GM21367 (cell line): ENCODE data around the gene ENOSF1.

Experiments used
- ATAC-seq: cut with Tn5 transposase; IDR thresholded peaks from one replicate; pipeline ENCODE4 v1.9.1; 2021; ENCODE audit not compliant: unreplicated experiment

ENOSF1 gene

DNA sequence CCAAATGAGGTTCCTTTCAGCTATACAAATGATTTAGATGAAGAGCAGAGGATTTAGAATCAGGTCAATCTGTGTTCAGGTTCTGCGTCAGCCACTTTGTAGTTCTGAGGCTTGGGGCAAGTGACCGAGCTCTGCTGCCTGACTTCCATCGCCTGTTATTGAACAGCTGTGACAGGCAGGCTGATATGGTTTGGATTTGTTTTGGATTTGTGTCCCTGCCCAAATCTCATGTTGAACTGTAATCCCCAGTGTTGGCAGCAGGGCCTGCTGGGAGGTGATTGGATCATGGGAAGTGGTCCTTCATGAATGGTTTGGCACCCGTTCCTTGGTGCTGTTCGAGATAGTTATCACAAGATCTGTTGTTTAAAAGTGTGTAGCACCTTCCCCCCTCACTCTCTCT lies 36.4 kb downstream of the ENOSF1 start:
- ATAC-seq: no peak

DNA sequence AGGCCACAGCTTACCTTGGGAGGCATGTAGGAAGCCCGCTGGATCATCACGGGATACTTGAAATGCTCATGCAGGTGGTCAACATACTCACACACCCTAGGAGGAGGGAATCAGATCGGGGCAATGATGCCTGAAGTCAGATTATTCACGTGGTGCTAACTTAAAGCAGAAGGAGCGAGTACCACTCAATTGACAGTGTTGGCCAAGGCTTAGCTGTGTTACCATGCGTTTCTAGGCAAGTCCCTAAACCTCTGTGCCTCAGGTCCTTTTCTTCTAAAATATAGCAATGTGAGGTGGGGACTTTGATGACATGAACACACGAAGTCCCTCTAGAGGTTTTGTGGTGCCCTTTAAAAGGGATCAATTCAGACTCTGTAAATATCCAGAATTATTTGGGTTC lies 37.1 kb downstream of the ENOSF1 start:
- no peak for ATAC-seq

DNA sequence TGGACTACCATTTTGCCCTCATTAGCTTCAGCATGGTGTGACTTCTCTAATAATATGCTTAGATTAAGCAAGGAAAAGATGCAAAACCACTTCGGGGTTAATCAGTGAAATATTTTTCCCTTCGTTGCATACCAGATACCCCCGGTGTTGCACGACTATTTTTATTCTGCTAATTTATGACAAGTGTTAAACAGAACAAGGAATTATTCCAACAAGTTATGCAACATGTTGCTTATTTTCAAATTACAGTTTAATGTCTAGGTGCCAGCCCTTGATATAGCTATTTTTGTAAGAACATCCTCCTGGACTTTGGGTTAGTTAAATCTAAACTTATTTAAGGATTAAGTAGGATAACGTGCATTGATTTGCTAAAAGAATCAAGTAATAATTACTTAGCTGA lies 38.7 kb downstream of the ENOSF1 start:
- ATAC-seq: no peak

DNA sequence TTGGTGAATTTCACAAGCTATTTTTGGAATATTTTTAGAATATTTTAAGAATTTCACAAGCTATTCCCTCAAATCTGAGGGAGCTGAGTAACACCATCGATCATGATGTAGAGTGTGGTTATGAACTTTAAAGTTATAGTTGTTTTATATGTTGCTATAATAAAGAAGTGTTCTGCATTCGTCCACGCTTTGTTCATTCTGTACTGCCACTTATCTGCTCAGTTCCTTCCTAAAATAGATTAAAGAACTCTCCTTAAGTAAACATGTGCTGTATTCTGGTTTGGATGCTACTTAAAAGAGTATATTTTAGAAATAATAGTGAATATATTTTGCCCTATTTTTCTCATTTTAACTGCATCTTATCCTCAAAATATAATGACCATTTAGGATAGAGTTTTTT lies 39.1 kb downstream of the ENOSF1 start:
- ATAC-seq: no peak

DNA sequence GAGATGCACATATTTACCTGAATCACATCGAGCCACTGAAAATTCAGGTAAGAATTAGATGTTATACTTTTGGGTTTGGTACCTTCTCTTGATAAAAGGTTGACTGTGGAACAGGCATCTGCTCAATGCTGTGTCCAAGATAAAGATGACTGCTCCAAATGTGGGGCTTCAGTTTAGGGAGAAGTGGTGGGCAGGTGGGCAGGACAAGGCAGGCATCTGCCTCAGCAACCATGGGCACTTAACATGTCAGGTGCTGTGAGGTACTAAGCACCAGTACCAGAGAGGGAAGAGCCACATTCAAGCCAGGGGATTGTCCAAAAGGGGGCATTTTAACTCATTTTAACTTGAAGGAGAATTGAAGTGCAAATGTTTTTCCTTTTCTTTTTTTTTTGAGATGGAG lies 41.0 kb downstream of the ENOSF1 start:
- ATAC-seq: no peak

DNA sequence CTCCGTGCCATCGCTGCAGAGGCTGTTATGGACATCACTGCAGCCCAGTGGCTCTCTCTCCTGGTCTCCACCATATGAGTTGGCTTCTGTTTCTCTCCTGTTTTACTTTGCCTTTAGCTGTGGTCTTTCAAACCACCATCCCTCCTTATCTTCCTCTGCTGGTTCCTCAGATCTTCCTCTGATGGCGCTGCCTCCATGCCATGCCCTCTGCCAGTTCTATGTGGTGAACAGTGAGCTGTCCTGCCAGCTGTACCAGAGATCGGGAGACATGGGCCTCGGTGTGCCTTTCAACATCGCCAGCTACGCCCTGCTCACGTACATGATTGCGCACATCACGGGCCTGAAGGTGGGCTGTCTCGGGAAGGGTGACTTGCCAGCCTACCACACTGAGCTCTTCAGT lies 41.9 kb downstream of the ENOSF1 start:
- ATAC-seq: no peak

DNA sequence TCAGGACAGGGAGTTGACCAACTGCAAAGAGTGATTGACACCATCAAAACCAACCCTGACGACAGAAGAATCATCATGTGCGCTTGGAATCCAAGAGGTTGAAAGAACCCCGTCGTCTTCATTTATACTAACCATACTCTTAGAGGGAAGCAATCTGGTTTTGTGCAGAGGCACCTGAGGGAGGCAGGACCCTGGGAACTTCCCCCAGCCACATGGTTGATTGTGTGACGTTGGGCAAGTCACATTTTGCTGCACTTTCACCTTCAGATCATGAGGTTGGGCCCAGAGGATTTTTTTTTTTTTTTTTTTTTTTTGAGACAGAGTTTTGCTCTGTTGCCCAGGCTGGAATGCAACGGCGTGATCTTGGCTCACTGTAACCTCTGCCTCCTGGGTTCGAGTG lies 43.4 kb downstream of the ENOSF1 start:
- ATAC-seq: no peak

DNA sequence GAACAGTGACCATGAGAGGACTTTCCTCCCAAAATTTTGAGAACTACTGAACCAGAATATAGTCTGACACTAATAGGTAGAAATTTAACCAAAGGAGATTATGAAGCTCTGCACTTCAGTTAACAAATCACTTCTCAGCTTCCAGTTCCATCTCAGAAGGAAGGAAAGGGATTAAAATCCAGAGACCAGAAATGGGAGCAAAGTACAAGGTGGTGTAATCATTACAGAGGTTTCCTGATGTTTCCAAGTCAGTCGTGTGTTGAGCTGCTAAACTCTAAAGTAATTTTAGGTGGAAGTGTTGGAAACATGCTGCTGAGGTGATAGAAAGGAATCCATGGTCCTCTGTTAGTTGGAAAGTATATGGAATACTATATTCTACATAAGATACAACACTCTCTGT lies 44.2 kb downstream of the ENOSF1 start:
- no peak for ATAC-seq

DNA sequence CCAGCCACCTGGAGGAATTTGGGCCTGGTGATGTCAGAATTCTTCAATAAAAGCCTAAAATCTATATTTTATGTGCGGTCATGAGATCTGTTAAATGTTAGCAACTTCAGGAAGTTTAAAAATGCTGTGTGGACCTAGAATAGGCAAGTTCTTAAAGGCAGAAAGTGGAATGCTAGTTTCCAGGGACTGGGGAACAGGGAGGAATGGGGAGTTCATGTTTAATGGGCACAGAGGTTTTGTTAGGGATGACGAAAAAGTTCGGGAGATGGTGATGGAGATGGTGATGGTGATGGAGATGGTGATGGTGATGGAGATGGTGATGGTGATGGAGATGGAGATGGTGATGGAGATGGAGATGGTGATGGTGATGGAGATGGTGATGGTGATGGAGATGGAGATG lies 45.8 kb downstream of the ENOSF1 start:
- ATAC-seq: no peak

DNA sequence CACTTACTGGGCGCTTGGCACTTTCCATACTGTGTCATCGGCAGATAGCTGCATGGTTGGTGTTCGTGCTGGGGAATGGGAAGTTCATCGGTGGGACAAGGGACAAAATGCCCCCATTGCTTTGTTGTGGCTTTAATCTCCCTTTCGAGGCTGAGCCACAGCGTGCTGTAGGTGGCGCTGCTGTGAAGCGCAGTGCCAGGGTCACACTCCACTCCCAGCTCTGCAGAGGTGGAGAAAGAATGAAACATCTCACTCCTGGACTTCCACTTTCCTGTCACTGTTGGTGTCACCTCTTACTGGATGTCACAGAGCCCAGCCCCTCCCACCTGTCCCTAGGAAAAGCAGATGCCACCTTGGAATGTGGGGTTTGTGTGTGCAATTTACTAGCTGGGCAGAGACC lies 46.3 kb downstream of the ENOSF1 start:
- no peak for ATAC-seq

DNA sequence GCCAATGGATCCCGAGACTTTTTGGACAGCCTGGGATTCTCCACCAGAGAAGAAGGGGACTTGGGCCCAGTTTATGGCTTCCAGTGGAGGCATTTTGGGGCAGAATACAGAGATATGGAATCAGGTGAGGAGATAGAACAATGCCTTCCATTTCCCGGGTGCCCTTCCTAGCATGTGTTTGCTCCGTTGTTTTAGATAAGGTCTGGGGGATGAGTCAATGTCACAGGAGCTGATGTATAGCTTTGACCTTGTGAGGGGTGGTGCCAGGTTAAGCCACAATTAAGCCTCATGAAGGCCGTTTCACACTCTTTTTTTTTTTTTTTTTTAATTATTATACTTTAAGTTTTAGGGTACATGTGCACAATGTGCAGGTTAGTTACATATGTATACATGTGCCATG lies 50.2 kb downstream of the ENOSF1 start:
- ATAC-seq: no peak

DNA sequence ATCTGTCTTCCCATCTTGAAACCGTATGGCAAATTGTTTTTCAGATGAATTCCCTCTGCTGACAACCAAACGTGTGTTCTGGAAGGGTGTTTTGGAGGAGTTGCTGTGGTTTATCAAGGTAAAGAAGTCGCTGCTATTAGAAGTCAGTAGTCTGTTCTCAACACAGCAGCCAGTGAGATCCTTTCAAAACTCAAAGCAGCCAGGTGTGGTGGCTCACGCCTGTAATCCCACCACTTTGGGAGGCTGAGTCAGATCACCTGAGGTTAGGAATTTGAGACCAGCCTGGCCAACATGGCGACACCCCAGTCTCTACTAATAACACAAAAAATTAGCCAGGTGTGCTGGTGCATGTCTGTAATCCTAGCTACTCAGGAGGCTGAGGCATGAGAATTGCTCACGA lies 52.8 kb downstream of the ENOSF1 start:
- ATAC-seq: no peak

DNA sequence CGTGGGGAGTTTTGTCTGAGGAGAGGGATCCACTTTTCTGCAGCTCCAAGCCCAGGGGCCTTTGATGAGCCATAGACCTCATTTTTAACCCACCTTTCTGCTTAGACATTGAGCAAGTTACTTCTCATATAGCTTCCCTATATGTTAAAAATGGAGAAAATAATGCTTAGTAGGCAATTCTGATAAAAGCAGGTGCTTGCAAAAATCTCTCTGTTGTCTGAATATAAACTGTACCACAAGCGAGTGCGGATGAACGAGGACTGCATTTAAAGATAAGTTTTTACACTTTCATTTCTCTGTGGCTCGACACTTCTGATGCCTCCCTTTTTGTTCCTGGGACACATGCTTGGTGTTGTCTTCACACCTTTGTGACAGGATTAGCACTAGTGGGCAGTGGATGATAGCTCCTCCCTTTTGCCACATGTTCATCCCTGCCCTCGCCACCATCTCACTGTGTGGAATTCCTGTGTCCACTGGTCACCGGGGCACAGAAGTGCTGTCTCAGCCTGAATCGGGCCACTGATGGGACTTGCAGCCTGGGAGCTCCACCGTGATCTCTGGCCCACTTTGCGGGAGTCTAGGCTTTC lies 53.4 kb downstream of the ENOSF1 start:
- no peak for ATAC-seq

DNA sequence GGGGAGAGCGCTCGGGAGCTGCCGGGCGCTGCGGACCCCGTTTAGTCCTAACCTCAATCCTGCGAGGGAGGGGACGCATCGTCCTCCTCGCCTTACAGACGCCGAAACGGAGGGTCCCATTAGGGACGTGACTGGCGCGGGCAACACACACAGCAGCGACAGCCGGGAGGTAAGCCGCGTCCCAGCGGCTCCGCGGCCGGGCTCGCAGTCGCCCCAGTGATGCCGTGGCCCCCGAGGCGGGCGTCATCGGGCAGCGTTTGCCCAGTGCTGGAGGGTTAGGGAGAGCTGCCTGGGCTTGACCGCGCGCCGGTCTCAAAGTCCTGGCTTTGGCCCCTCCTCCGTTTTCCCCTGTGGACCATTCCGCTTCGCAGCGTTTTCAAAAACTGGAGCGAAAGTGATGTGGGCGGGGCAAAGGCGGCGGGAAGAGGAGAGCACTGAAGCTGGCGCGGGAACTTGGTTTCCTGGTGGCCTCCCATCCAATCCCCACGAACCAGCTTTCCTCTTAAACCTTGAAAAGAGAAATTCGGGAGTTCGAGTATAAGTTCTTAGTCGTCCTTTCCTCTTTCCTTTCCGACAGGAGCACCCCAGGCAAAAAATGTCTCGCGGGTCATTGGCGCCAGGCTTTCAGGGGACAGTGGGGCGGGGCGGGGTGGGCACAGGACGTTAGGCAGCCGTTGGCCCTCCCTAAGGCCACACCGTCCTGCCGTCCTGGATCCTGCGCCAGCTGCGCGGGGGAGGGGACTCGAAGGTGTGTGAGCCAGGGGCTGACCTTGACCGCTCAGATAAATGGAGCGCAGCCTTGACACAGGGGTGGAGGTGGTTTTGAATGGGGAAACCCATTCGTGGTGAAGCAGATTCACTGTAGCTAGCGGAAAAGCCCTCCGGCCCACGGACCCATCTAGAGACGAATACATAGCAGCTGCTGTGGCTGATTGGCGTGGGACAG lies 54.2 kb downstream of the ENOSF1 start:
- ATAC-seq: peak; percentile 51

DNA sequence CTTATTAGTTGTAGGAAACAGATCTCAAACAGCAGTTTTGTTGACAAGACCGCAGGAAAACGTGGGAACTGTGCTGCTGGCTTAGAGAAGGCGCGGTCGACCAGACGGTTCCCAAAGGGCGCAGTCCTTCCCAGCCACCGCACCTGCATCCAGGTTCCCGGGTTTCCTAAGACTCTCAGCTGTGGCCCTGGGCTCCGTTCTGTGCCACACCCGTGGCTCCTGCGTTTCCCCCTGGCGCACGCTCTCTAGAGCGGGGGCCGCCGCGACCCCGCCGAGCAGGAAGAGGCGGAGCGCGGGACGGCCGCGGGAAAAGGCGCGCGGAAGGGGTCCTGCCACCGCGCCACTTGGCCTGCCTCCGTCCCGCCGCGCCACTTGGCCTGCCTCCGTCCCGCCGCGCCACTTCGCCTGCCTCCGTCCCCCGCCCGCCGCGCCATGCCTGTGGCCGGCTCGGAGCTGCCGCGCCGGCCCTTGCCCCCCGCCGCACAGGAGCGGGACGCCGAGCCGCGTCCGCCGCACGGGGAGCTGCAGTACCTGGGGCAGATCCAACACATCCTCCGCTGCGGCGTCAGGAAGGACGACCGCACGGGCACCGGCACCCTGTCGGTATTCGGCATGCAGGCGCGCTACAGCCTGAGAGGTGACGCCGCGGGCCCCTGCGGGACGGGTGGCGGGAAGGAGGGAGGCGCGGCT lies 55.0 kb downstream of the ENOSF1 start, which contains the start of gene TYMS:
TYMS (plus strand) TSS at position 343 of the 690 bp plus-strand sequence; CDS start at position 433, 90 bp downstream.
- ATAC-seq: peak; percentile 40

DNA sequence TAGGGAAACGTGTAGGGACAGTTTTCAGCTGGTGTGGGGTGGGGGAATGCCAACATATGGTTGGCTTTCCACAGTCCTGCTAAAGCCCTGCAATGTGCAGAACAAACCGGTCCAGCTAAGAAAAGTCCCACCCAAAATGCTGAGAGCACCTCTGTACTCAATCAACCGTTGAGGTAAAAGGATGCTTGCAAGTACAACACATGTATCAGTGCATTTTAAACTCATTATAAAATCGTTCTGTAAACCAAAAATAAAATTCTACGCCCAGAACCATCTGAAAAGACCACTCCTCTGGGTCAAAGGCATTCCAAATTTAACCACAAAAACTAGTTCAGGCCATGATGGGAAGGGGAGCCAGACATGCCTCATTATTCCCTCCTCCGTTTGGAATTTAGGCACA lies 57.0 kb downstream of the ENOSF1 start:
- no peak for ATAC-seq

DNA sequence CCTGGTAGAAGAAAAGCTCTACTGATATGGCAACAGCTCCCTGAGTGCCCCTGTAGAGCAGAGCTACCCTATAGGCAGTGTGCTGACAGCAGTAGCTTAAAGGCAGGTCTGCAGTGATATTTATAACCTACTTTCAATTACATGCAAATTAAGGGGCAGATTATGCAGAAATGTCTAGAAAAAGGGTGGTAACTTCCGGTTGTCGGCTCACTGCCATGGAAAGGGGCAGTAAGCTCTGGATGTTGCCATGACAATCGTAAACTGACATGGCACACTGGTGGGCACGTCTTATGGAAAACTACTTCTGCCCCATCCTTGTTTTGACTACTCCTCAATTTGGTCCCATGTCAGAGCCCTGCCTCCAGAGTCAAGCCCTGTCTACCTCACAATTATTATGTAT lies 57.8 kb downstream of the ENOSF1 start:
- ATAC-seq: no peak

DNA sequence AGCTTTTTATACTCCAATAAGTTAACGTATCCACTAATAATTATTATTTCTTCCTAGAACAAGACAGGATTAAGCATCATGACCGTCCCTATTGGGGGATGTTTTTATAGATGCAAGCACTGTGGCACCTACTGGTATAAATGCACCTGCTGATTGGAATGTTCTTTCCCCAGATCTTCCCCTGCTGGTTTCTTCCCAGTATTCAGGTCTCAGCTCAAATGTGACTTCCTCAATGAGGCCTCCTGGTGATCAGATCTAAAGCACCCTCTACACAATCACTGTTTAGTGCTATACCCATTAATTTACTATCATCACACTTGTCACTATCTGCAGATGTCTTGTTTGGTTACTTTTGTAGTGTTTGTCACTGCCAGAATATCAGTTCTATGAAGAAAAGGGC lies 58.9 kb downstream of the ENOSF1 start:
- no peak for ATAC-seq

DNA sequence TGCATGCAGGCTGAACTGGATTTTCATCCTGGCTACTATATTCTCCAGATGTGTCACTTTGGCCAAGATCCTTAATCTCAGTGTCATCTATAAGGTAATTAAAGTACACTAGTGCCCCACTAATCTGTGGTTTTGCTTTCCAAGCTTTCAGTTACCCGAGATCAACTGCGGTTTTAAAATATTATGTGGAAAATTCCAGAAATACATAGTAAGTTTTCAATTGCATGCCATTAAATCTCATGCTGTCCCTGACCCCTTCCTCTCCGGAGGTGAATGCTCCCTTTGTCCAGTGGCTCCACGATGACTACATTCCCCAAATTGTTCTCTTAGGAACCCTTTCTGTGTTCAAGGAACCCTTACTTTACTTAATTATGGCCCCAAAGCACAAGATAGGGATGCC lies 60.3 kb downstream of the ENOSF1 start:
- no peak for ATAC-seq

DNA sequence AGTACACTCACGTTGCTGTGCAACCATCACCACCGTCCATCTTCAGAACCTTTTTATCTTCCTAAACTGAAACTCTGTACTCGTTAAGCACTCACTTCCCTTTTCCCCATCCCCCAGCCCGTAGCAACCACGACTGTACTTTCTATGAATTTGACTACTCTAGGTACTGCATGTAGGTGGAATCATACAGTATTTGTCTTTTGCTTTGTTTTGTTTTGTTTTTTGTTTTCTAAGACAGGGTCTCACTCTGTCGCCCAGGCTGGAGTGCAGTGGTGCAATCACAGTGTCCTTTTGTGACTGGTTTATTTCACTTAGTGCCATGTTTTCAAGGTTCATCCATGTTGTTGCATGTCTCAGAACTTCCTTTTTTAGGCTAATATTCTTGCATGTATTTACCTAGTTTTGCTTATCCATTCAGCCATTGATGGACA lies 62.0 kb downstream of the ENOSF1 start:
- ATAC-seq: peak; percentile 95

DNA sequence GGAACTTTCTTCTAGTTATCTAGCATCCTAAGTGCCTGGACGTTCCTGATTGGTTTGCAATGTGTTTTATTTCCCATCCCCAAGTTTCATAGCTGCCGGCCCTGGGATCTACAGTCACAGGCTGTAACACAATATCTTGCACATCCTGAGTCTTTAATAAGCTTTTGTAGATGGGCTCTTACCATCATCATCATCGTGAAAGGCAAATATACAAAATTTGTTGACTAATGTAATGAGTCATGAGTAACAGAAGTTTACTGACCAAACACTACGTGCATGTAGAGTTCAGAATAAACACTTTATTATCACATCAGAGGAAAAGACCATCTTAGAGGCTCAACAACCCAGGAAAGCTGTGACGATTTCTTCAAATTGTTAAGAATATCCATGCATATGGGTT lies 63.1 kb downstream of the ENOSF1 start:
- no peak for ATAC-seq

DNA sequence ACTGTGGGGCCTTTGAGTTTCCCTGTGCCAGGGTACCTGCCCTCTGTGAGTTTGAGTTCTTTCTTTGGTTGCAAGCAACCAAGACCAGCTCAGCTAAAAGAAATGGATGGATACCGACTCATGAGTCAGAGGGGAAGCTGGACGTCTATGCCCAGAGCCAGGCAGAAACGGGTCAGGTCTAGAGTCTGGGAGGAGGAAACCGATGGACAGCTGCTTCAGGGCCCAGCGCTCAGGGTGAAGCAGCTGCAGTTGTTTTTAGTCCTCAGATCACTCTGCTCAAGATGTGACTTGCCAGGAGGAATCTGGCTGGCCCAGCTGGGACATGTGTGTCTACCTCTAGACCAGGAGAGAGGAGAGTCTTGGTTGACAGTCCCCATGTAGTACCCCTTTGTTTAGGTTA lies 65.1 kb downstream of the ENOSF1 start:
- no peak for ATAC-seq
